GM10266 (cell line): Measurements from ENCODE around the gene POLR2I.

ENCODE experiments used
- DNase-seq: peaks from one replicate; pipeline ENCODE4 v3.0.0; 2012; ENCODE audit errors: extremely low spot score
- TF ChIP-seq, protein P1 (sequence below): IDR thresholded peaks from 2 replicates; pipeline ENCODE4 v1.5.1; 2012; ENCODE audit warnings: mild to moderate bottlenecking, low read depth; ENCODE audit not compliant: control insufficient read depth, insufficient read depth; ENCODE audit errors: missing control alignments

POLR2I gene

GRCh38 chr19:36100476-36100875 lies 14.2 kb downstream of the POLR2I start:
- TF ChIP-seq, protein P1, sequence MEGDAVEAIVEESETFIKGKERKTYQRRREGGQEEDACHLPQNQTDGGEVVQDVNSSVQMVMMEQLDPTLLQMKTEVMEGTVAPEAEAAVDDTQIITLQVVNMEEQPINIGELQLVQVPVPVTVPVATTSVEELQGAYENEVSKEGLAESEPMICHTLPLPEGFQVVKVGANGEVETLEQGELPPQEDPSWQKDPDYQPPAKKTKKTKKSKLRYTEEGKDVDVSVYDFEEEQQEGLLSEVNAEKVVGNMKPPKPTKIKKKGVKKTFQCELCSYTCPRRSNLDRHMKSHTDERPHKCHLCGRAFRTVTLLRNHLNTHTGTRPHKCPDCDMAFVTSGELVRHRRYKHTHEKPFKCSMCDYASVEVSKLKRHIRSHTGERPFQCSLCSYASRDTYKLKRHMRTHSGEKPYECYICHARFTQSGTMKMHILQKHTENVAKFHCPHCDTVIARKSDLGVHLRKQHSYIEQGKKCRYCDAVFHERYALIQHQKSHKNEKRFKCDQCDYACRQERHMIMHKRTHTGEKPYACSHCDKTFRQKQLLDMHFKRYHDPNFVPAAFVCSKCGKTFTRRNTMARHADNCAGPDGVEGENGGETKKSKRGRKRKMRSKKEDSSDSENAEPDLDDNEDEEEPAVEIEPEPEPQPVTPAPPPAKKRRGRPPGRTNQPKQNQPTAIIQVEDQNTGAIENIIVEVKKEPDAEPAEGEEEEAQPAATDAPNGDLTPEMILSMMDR, result no peak
- no peak for DNase-seq

DNA sequence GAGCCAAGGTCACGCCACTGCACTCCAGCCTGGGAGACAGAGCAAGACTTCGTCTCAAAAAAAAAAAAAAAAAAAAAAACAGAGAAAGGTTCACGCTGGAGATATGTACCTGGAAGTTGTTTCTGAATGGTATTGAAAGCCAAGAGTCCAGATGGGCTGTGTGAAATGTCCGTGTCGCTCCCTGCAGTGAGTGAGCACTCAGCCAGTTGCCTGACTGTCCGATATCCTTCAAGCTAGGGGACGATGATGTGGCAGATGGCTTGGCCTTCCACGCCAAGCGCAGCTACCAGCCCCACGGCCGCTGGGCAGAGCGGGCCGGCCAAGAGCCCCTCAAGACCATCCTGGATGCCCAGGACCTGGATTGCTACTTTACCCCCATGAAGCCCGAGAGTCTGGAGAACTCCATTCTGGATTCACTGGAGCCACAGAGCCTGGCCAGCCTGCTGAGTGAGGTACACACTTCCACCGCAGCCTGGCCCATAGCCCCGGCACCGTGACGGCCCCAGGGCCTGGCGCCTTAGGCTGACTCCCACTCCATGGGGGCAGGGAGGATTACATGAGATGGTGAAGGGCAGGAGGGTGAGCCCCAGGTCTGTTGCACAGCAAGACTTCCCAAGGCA lies 15.4 kb downstream of the POLR2I start:
- TF ChIP-seq, protein P1, result no peak
- DNase-seq, result no peak

GRCh38 chr19:36097036-36097435 lies 17.6 kb downstream of the POLR2I start:
- TF ChIP-seq, protein P1, result no peak
- DNase-seq, result no peak

GRCh38 chr19:36093687-36094086 lies 21.0 kb downstream of the POLR2I start:
- peak; percentile 65 for DNase-seq
- TF ChIP-seq, protein P1, result no peak

DNA sequence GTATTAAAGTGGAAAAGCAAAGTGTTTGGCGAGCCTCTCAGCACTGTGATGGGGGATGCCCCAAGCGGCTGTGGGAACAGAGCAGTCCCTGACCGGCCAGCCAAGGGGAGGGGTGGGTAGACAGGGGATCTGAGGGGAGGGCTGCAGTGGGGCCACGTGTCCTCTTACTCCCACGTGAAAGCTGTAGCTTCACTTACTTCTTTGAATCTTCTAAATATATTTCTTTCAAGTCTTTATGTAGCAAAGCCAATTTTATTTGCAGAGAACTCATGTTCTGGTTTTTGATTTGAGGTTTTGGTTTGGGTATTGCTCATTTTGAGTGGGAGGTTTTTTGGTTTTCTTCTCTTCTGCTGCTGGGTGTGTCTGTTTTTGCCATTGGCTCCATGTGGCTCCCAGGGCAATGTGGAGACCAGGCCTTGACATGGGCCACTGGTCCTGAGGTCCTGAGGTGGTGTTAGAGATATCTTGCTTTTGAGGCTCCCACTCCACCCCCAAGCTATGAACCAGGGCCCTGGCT lies 21.5 kb downstream of the POLR2I start:
- TF ChIP-seq, protein P1, result no peak
- peak; percentile 79 for DNase-seq

DNA sequence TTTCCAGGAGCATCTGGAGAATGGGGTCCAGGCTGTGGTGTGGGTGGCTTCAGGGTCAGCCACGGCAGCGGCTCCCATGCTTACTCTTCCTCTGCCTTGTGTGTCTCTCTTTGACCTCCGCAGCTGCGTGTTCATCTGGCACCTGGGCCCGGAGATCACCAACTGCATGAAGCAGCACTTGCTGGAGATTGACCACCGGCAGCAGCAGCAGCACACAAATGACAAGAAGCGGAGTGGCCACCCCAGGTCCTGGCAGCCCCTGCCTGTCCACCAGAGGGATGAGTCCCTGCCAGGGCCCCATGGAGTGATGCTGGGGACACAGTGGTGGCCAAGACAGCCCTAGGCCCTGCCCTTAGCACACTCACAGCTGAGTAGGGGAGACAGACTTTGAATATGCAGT lies 22.1 kb downstream of the POLR2I start:
- no peak for DNase-seq
- TF ChIP-seq, protein P1, result no peak

GRCh38 chr19:36090910-36091695 lies 23.6 kb downstream of the POLR2I start:
- DNase-seq, result no peak
- TF ChIP-seq, protein P1, result no peak
